GM21515 (cell line): Measurements from ENCODE around the gene XDH.

Experiments used
- ATAC-seq: cut with Tn5 transposase; IDR thresholded peaks from one replicate; pipeline ENCODE4 v1.9.1; 2021; ENCODE audit not compliant: unreplicated experiment

XDH gene

DNA sequence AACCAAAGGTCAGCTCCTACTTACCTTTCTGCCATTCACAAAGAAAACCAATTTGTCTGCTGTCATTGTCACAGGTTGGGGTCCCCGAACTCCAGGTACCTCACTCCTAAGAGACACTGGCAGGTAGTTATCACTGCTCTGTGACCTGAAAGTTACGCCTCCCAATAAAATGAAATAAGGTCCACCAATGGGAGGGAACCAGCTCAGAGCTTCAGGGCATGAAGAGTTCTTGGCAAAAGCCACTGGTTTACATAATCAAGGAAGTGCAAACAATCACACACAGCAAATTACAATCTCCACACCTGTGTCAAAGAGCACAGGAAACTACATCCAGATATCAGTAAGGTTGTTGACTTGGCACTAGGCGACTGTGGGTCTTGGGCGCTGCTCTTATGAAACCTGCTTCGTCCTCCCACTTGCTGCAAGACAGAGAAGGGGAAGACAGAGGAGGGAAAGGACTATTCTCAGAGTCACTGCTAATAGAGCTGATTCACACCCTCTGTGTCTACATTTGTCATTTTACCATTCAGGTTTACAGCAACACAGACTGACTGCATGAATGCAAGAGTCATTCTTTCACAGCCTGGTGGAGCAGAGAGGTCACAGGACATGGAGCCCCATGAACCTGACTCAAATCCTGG, at the start of gene XDH:
XDH (minus strand) TSS at position 142 of the 641 bp plus-strand sequence; CDS start at position 66, 76 bp downstream.
- ATAC-seq, result no peak

DNA sequence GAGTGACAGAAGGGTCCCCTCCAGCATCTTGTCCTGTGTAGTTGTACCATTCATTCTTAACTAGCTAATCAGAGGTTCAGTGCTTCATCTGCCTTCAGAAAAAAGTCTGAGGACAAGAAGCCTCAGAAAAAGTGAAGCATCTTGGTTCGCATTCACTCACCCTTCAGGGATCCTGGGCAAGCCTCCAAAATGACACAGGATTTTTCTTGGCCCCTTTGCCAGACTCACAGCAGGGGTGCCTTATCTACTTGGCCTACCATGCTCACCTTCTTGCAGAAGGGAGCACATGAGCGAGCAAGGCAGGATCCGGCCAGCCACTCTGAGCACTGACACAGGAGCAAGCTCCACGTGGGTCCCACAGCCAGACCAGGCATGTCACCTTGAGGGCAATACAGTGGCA, 43.1 kb upstream of the XDH start:
- no peak for ATAC-seq

DNA sequence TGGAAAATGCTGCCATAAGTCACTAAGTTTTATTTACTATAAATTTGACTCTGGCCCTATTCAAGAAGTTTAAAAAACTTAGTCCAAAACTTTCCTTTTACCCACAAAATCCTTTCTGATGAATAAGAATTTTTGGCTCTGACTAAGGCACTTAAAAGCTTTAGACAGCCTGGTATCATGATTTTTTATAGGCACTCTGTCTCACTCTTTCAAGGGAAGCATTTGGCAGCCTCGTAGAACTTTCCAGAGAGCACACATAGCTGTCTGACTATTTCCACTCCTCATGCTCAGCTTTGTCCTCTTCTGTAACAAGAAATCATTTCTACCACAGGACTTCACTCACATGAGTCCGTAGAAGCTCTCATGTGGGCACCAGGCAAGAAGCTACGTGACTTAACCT, 32.3 kb upstream of the XDH start:
- ATAC-seq, result no peak

GRCh38 chr2:31442376-31442775, 27.8 kb upstream of the XDH start:
- ATAC-seq, result no peak

DNA sequence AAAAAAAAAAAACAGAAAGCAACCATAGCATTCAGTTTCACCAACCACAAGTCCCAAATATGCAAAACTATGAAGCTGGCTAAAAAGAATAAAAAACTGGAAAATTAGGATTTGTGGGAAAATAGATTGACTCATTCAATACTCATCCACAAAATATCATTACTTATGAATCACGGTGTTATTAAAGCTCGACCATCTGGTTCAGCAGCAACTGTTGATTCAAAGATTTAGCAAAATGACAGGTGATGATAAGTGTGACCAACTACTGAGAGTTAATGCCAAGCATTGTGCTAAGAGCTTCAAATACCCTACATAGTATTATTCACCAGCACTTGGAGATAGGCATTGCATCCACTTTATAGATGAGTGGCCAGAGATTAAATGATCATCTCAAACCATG, 26.2 kb upstream of the XDH start:
- no peak for ATAC-seq

DNA sequence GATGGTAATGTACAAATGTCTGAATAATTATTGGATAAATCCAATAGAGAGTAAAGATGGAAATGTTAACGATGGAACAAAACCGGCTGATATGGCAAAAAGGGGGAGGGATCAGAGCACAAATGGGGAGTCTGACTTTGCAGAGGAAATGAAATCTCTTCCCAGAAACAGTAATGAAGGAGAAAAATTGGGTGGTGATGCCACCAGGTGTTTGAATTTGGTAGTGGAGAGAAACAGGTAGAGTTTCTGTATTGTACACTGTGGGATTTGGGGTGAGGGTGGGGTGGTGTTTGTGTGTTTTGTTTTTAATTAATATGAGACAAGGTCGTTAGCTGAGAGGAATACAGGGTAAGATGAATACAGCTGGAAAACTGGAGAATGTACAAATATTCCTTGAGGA, 20.4 kb upstream of the XDH start:
- no peak for ATAC-seq

DNA sequence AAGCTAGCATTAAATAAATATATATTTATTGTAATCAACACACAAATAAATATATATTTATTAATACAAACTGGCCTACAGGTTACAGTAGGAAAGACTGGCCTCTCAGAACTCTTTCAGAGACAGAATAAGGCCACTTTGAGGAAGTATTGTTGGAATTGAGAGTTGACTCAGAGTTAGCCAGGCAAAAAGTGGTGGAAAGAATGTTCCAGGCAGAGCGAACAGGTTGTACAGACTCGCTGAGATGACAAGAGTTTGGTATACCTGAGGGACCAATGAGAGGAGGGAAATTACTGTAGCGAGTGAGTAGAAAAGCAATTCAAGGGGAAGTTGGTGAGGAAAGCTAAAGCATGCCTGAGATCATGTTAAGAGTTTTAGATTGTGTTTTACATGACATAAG, 19.0 kb upstream of the XDH start:
- ATAC-seq, result no peak

DNA sequence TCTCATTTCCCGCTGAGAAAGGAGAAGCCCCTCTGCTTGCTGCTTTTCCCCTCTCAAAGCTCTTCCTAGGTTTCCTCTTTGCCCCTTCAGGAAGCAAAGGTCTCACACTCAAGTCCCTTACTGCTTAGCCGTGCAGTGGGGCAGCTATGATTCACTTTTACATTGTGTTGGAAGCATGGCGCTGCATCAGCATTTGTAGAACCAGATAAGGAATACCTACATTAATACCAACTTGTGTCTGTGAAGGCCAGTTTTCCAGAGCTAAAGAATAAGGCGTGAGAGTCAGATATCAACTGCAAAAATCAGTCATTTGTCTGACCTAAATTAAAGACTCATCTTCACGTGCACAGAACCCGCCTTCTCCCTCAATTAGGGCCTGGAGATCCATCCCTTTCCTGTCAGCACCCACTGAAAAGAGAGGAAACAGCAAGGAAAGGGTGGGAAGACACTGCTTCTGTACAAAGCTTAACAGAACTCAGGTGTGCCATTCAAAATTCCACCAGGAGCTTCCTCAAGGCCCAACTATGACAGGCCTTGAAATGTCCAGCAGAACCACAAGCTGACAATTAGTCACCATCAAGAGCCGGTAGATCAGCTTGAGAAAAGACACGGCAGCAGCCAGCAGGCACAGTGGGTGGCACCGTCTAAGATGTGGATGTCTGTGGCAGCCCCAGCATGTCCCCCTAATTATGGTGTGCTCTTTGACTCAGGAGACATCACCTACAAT, 16.1 kb upstream of the XDH start:
- ATAC-seq, result no peak

DNA sequence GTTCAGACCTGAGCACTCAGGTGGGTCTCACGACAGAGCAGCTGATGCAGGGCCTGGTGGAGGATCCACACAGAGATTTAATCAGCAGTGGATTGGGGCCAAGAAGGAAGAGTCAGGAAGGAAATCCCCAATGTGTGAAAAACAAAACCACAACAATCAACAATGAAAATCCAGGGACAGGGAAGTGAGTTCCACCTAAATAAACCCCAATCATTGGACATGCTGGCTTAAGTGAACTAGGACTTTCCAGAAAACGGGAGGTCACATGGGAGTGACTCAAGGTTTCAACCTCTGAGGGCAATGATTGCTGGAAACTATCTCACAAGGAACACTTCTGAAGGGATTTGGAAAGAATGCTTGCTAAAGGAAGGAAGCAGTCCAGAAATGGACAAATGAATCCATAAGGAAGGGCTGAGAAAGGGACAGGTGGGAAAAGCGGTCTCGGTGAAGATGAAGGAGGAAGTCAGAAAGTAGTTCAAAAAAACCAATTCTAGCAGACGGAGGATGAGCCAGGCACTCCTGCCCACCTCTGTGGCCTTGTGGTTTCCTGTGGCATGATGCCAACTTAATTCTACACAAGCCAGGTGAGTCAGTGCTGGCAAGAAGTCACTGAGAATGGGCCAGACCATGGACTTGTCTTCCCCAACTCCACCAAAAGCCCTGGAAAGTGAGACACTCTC, 15.4 kb upstream of the XDH start:
- no peak for ATAC-seq

GRCh38 chr2:31429040-31429439, 14.5 kb upstream of the XDH start:
- ATAC-seq, result no peak

DNA sequence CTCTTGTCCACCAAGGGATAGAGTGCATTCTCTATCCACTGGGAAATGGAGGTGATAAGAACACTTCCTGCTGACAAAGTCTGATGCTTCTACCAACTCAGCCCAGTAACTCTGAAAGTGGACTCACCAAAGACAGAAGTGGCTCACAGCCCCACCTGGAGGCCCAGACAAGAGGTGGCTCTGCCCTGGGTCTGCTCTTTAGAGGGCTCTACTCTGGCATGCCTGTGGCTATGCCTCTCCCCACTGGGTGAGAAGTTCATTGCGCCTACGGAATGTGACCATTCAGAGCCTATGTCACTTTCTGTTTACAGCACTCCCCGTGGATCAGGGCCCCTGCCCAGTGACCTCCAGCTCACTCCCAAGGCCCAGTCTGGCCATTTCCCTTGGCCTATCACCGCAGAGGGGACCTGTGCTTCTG, 13.5 kb upstream of the XDH start:
- no peak for ATAC-seq

GRCh38 chr2:31426096-31426495, 11.6 kb upstream of the XDH start:
- no peak for ATAC-seq

- no peak for ATAC-seq
Observed at GRCh38 chr2:31421634-31422033, 7.1 kb upstream of the XDH start.

DNA sequence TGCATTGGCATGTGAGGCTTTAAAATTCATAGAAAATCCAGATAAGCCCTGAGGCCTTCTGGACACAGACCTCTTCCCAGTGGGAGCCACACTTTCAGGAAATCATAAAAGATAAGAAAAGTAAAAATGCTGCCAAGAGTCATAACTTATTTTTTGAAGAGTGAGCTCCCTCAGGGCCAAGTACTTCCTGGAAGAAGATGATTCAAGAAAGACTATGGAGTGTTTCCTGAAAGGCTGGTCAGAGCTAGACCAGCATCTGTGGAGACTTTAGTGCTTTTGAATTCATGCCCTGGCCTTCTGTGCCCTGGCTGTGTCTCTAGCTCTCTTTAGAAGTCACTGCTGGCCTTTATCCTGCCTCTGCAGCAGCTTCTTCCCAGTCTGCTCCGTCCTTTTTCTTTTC, 6.4 kb upstream of the XDH start:
- no peak for ATAC-seq

DNA sequence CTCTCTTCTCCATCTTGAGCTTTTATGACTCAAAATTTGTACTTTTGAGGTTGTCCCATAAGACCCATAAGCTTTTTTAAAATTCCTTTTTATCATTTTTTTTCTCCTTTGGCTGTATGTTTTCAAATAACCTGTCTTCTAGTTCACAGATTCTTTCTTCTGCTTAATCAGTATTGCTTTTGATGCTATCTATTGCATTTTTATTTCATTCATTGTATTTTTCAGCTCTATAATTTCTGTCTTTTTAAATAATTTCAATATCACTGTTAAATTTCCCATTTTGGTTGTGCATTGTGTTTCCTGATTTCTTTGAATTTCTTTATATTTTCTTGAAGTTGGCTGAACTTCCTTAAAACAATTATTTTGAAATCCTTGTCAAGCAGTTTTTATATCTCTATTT, 4.8 kb upstream of the XDH start:
- ATAC-seq, result no peak

DNA sequence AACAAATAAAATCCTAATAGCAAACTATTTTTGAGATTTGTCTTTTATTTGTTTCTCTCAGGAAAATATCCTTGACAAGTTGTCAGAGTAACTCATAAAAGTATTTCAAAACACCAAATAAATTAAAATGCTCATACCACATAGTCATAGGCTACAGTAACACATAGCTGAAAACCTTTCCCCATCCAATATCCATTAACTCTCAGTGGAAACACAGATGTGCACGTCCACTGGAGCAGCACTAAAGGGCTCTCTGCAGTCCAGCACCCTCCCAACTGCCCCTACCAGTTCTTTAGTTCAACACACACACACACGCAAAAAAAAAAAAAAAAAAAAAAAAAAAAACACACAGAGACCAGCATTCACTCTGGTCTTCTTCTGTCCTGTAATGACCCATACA, 879 bp upstream of the XDH start:
- no peak for ATAC-seq

- ATAC-seq, result no peak
Observed at GRCh38 chr2:31413862-31414550, 536 bp downstream of the XDH start.

DNA sequence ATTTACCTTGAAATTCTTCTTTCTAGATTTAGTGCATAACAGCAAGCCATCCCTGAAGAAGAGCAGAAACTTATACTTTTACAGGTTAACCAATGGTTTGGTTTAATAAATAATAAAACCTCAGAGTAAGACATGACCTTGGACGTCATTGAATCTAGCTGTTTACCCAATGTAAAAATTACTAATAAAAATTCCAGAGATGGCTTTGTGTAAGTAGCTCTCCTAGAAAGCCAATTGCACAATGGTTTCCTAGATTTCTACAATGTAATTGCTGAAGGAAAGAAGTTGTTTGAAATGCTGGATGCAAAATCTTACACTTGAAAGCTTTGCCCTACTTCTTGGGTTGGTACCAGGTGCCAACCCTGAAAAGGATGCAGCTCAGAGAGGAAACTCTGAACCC, 1.5 kb downstream of the XDH start:
- no peak for ATAC-seq

DNA sequence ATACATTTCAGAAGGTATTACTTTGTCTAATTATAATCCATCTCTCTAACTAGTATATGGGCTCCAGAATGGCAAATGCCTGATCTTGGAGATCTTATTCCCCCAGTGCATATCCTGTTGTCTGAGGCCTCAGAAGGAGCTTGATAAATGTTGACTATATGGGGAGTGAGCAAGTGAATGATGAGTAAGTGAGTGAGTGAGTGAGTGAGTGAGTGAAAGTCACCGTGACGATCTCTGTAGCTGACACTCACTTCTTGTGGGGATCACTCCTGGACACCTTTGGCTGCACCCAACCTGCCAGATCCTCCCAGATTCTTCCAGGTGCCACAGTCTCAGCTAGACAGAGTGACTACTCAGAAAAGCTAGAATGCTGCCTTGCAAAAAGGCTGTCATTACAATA, 2.8 kb downstream of the XDH start:
- no peak for ATAC-seq

DNA sequence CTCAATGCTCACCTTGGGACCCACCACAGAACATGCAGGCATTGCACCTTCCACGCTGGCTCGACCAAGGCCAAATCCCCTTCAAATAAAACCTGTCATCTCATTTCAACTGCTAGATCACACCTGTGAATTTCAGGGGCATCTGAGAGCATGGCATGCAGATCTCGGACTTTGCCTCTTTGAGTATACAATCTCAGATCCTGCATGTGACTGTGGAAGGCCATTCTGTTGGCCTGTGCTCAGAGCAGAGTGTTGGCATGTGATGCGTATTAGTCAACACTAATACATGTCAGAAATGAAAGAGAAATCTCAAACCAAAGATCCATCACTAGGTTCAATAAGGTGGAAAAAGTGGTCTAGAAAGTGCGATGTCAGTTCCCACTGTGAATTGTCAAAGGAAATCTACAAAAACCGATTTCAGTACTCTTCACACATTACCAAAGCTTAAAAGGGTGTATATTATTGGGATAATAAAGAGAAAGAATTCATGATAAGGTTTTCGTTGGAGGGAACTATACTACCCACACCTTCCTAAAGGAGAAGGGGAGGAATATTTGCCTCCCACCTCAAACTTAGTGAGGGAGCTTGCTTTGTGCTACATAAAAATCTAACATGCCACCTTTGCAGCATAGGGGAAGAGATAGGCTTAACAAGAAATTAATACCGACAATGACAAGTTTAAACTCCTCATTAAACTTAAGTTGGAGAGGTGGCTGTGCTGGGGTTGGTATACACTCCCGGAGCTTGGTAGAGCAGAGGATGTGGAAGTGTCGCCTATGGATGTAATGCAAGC, 7.8 kb downstream of the XDH start:
- no peak for ATAC-seq

DNA sequence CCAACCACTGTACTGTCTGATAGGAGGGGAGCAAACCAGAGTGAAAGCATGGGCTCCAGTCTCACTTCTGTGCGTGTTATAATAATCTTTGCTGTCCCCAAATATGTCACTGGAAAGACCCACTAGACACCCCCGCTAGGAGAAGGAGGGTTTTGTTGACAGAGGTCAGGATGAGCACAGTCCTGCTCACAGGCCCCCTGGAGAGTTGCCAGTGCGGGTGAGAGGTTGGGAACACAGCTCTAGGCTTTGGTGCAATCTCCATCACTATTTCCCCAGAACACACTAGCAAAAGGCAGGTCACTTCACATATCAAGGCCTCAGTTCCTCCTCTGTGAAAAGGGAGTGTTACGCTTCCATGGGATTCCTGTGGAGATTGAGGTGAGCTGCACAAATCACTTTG, 9.7 kb downstream of the XDH start:
- no peak for ATAC-seq
